ENCODE measurements around the gene COL6A1.

Gene COL6A1

DNA sequence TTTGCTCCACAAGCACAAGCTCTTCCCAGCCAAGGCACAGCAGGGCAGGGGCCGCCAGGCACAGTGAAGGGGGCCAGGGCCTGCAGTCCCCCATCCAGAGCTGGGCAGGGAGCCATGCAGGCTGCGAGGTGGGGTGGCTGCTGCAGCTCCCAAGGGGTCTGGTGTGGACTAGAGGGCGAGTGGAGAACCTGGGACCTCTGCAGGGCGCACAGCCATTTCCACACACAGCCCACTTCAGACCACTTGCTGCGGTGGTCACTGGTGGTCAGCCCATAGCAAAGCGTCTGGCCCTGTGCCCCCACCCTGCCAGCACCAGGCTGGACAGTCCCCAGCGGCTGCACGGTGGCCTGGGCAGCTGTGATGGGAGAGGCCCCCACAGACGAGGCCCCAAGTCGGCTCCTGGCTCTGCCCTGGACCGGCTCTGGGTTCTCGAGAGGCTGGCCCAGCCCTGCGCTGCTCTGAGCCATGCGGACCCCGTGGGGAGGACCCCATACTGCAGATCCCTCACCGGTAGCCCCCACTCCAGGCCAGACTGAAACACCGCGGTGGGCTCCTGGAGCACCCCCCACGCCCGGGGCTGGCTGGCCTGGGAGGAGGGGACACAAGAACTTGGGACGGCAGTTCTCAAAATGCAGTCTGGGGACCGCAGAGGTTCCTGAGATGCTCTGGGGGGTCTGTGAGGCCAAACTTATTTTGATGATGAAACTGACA is 69.3 kb downstream of the COL6A1 start:
- no peak for DNase-seq (ENCODE audit: low read depth)

- no peak for DNase-seq (ENCODE audit: low read depth)
Observed at GRCh38 chr21:46051379-46051770, 69.8 kb downstream of the COL6A1 start.

- DNase-seq (ENCODE audit: low read depth), result no peak
Observed at GRCh38 chr21:46051821-46052675, 70.5 kb downstream of the COL6A1 start.

GRCh38 chr21:46052703-46053651 is 71.4 kb downstream of the COL6A1 start:
- peak; percentile 75 for DNase-seq (ENCODE audit: low read depth)

DNA sequence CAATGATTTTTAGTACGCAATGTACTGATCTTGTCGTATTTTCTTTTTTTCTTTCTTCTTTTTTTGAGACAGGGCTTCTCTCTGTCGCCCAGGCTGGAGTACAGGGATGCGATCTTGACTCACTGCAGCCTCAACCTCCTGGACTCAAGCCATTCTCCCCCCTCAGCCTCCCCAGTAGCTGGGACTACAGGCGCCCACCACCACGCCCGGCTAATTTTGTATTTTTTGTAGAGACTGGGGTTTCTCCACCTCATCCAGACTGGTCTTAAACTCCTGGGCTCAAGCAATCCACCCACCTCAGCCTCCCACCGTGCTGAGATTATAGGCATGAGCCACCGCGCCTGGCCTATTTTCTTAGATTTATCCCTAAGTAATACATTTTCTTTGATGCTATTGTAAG is 72.5 kb downstream of the COL6A1 start:
- DNase-seq (ENCODE audit: low read depth), result no peak

- DNase-seq (ENCODE audit: low read depth), result no peak
Observed at GRCh38 chr21:46054451-46054881, 72.9 kb downstream of the COL6A1 start.

All from HS-5 (cell line).